Measurements from ENCODE around the gene RAPGEF1.

RAPGEF1 gene

GRCh38 chr9:131587331-131587730 lies 152.5 kb downstream of the RAPGEF1 start:
- DNase-seq: no peak
- ATAC-seq: no peak

- DNase-seq (peak; percentile 42), ATAC-seq (peak; percentile 70)
Measured at GRCh38 chr9:131585375-131585774, 154.5 kb downstream of the RAPGEF1 start.

GRCh38 chr9:131584858-131585257 lies 155.0 kb downstream of the RAPGEF1 start:
- DNase-seq (no peak), ATAC-seq (no peak)

- ATAC-seq: no peak
- no peak for DNase-seq
Measured at GRCh38 chr9:131583836-131584555, 155.9 kb downstream of the RAPGEF1 start.

- ATAC-seq (no peak), DNase-seq (no peak)
Measured at GRCh38 chr9:131583337-131583645, 156.6 kb downstream of the RAPGEF1 start.

- DNase-seq (no peak), ATAC-seq (no peak)
Measured at GRCh38 chr9:131582466-131583336, 157.2 kb downstream of the RAPGEF1 start.

GRCh38 chr9:131582056-131582455 lies 157.8 kb downstream of the RAPGEF1 start:
- ATAC-seq (no peak), DNase-seq (no peak)

- DNase-seq: no peak
- no peak for ATAC-seq
Measured at GRCh38 chr9:131580358-131580757, 159.5 kb downstream of the RAPGEF1 start.

GRCh38 chr9:131579789-131580211 lies 160.1 kb downstream of the RAPGEF1 start:
- DNase-seq: no peak
- no peak for ATAC-seq

GRCh38 chr9:131578731-131579504 lies 161.0 kb downstream of the RAPGEF1 start:
- ATAC-seq: peak; percentile 79
- DNase-seq: peak; percentile 49

- ATAC-seq (no peak), DNase-seq (no peak)
Measured at GRCh38 chr9:131578021-131578420, 161.9 kb downstream of the RAPGEF1 start.

GRCh38 chr9:131577005-131578000 lies 162.6 kb downstream of the RAPGEF1 start:
- no peak for ATAC-seq

GRCh38 chr9:131575946-131576853 lies 163.7 kb downstream of the RAPGEF1 start:
- ATAC-seq (no peak), DNase-seq (no peak)

More at GRCh38 chr9:131577005-131578000, 162.6 kb downstream of the RAPGEF1 start:
- DNase-seq: no peak

- ATAC-seq (no peak), DNase-seq (no peak)
Measured at GRCh38 chr9:131574730-131575640, 164.9 kb downstream of the RAPGEF1 start.

GRCh38 chr9:131567910-131568309 lies 172.0 kb downstream of the RAPGEF1 start:
- DNase-seq: no peak
- ATAC-seq: no peak

GRCh38 chr9:131566158-131566557 lies 173.7 kb downstream of the RAPGEF1 start:
- DNase-seq (no peak), ATAC-seq (no peak)

GRCh38 chr9:131565369-131565768 lies 174.5 kb downstream of the RAPGEF1 start:
- ATAC-seq (no peak), DNase-seq (no peak)

GRCh38 chr9:131562032-131562959 lies 177.6 kb downstream of the RAPGEF1 start:
- ATAC-seq (no peak), DNase-seq (no peak)
